ENCODE measurements around the gene DZIP3. TPM values are rescaled to one million over a fixed set of nuclear protein-coding genes. Genes with fewer than 3 reads are reported as not detected.

The DZIP3 gene
- total RNA-seq, 1 experiment from 2014 or later, result 22.1 TPM

DNA sequence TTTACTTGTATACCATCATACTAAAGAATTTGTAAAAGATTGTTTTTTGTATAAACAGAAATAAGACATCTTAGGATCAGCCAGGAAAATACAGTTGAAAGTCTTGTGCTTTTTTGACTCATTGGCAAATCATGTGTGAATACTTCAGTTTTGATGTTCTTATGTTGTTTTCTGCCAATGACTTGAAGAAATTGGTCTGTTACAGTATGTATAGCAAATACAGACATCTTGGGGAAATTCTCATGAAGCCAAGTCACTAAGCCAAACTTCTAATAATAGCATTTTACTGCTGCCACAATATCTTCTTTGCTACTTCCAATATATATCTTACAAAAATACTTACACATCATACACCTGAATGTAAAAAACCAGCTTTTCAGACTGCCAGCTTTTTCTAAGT is 83.2 kb downstream of the DZIP3 start:
- TF ChIP-seq, protein P1, sequence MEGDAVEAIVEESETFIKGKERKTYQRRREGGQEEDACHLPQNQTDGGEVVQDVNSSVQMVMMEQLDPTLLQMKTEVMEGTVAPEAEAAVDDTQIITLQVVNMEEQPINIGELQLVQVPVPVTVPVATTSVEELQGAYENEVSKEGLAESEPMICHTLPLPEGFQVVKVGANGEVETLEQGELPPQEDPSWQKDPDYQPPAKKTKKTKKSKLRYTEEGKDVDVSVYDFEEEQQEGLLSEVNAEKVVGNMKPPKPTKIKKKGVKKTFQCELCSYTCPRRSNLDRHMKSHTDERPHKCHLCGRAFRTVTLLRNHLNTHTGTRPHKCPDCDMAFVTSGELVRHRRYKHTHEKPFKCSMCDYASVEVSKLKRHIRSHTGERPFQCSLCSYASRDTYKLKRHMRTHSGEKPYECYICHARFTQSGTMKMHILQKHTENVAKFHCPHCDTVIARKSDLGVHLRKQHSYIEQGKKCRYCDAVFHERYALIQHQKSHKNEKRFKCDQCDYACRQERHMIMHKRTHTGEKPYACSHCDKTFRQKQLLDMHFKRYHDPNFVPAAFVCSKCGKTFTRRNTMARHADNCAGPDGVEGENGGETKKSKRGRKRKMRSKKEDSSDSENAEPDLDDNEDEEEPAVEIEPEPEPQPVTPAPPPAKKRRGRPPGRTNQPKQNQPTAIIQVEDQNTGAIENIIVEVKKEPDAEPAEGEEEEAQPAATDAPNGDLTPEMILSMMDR (conservative IDR thresholded peaks at IDR 0.05), result no peak
- H3K79me2 ChIP-seq (ENCODE audit: insufficient read depth, low read length), result no peaks in the 10 kb centered on the region
- H3K23me2 ChIP-seq (ENCODE audit: insufficient read length, low read depth, low read length, poor library complexity, severe bottlenecking), result no peaks in the 10 kb centered on the region
- H2BK15ac ChIP-seq (ENCODE audit: low read depth, low read length), result no peak overlapping the region
- no peak overlapping the region for H2AK5ac ChIP-seq (ENCODE audit: insufficient read length, low read length)
- H3K14ac ChIP-seq (ENCODE audit: insufficient read depth, low read length), result no peak overlapping the region
- no peak overlapping the region for H3K23ac ChIP-seq (ENCODE audit: insufficient read length, low read depth, low read length)
- no peaks in the 10 kb centered on the region for H3K27me3 ChIP-seq (ENCODE audit: insufficient read depth, low read length)
- H3K27ac Mint-ChIP-seq, result no peak overlapping the region
- H2BK12ac ChIP-seq (ENCODE audit: insufficient read length, low read depth, low read length), result no peak overlapping the region
- no peak overlapping the region for H2AFZ ChIP-seq (ENCODE audit: low read length)
- no peak for DNase-seq
- H3K36me3 Mint-ChIP-seq (ENCODE audit: insufficient read depth in 1 of 3, low read depth in 3 of 3), result peaks cover 2 to 22% (median 8%) of the 10 kb centered on the region in 3 experiments
- no peak overlapping the region for H3T11ph ChIP-seq (ENCODE audit: low read length)
- no peaks in the 10 kb centered on the region for H4K20me1 ChIP-seq (ENCODE audit: control insufficient read depth, insufficient read depth, insufficient read length)
- no peak overlapping the region for H2BK20ac ChIP-seq (ENCODE audit: low read depth, low read length, poor library complexity, severe bottlenecking)
- no peaks in the 10 kb centered on the region for H3K27me3 Mint-ChIP-seq (ENCODE audit: low read depth)
- H3K4me3 Mint-ChIP-seq, result no peak overlapping the region
- no peaks in the 10 kb centered on the region for H3K4me1 Mint-ChIP-seq
- no peaks in the 10 kb centered on the region for H3K9me3 Mint-ChIP-seq
- H3K18ac ChIP-seq (ENCODE audit: insufficient read length, low read depth, low read length), result no peak overlapping the region
- H3K27ac ChIP-seq (ENCODE audit: insufficient read length, low read depth, low read length), result no peak overlapping the region
- H3K79me1 ChIP-seq (ENCODE audit: insufficient read depth, low read depth, low read length, poor library complexity, severe bottlenecking), result no peaks in the 10 kb centered on the region
- no peak overlapping the region for H4K8ac ChIP-seq (replicated peaks; ENCODE audit: insufficient read length, low read depth, low read length)
- H3K4ac ChIP-seq (ENCODE audit: low read depth, low read length), result no peak overlapping the region
- no peaks in the 10 kb centered on the region for H3K9me3 ChIP-seq (ENCODE audit: control insufficient read depth, low read depth, low read length)
- no peak overlapping the region for H2BK5ac ChIP-seq (ENCODE audit: insufficient read length, low read length)
- H4K91ac ChIP-seq (ENCODE audit: insufficient read length, low read depth, low read length), result no peak overlapping the region
- no peak overlapping the region for H3K9ac ChIP-seq (ENCODE audit: extremely low read depth, insufficient read length, low read length)
- H3K4me2 ChIP-seq (ENCODE audit: insufficient read depth, insufficient read length, low read length), result no peak overlapping the region
- no peak overlapping the region for H3K56ac ChIP-seq (ENCODE audit: insufficient read length, low read depth, low read length)
- H2BK120ac ChIP-seq (ENCODE audit: low read depth, low read length, poor library complexity, severe bottlenecking), result no peak overlapping the region
- no peaks in the 10 kb centered on the region for H3K4me1 ChIP-seq (ENCODE audit: insufficient read depth, low read length)
- no peak overlapping the region for H4K5ac ChIP-seq (ENCODE audit: insufficient read length, low read depth, low read length)

Data from H9 (cell line).